Osteoblast (primary cell): ENCODE measurements around the gene FRMD6. TPM values are rescaled to one million over a fixed set of nuclear protein-coding genes. Genes with fewer than 3 reads are reported as not detected.

Source experiments
- DNase-seq: peaks from one replicate; pipeline ENCODE4 v3.0.0; 2011; ENCODE audit warnings: low spot score, mixed read lengths; ENCODE audit not compliant: insufficient read length; ENCODE audit errors: missing footprints
- H2AFZ ChIP-seq: 2 replicates; pipeline ENCODE4 v1.6.0; 2011; ENCODE audit warnings: mild to moderate bottlenecking, low read length
- H3K27ac ChIP-seq: 2 replicates; pipeline ENCODE4 v1.5.1; 2011; ENCODE audit warnings: mild to moderate bottlenecking, low read depth, low read length, moderate library complexity
- H3K27me3 ChIP-seq: 2 replicates; pipeline ENCODE4 v1.6.0; 2012; ENCODE audit warnings: mild to moderate bottlenecking, control low read depth, inconsistent platforms, low read length, moderate library complexity; ENCODE audit not compliant: insufficient read depth
- H3K36me3 ChIP-seq: 2 replicates; pipeline ENCODE4 v1.5.1; 2011; ENCODE audit warnings: mild to moderate bottlenecking, low read length, control low read depth, moderate library complexity; ENCODE audit not compliant: insufficient read depth
- H3K4me1 ChIP-seq: 2 replicates; pipeline ENCODE4 v1.5.1; 2011; ENCODE audit warnings: mild to moderate bottlenecking, low read length, control low read depth, moderate library complexity; ENCODE audit not compliant: insufficient read depth
- H3K4me2 ChIP-seq: 2 replicates; pipeline ENCODE4 v1.6.0; 2011; ENCODE audit warnings: mild to moderate bottlenecking, low read length; ENCODE audit not compliant: insufficient read depth
- H3K4me3 ChIP-seq: fragments of 200-600 bp; sonication (generic); 3 replicates; pipeline ENCODE4 v1.5.1; 2012; ENCODE audit warnings: mild to moderate bottlenecking, low read length, inconsistent platforms; ENCODE audit not compliant: insufficient read depth
- H3K79me2 ChIP-seq: 2 replicates; pipeline ENCODE4 v1.6.0; 2012; ENCODE audit warnings: mild to moderate bottlenecking, low read length, control low read depth, inconsistent platforms; ENCODE audit not compliant: insufficient read depth
- H3K9me3 ChIP-seq: 2 replicates; pipeline ENCODE4 v1.5.1; 2011; ENCODE audit warnings: low read depth, low read length, control low read depth
- H4K20me1 ChIP-seq: 2 replicates; pipeline ENCODE4 v1.6.0; 2012; ENCODE audit warnings: mild to moderate bottlenecking, low read length, control low read depth; ENCODE audit not compliant: insufficient read depth
- CTCF ChIP-seq: IDR thresholded peaks from 2 replicates; pipeline ENCODE4 v1.5.1; 2011; ENCODE audit warnings: mild to moderate bottlenecking, low read depth, low read length, moderate library complexity; ENCODE audit errors: extremely low read depth
- total RNA-seq: library from RNA; depleted of rRNA; stranded (reverse); fragments of >200 nt; gene quantifications from 2 replicates; pipeline ENCODE4 v1.2.3, GENCODE V29; 2012

The FRMD6 gene
- total RNA-seq, 1 donor, result 584 TPM

- Histone ChIP-seq H3K27ac (no peak overlapping the region), H3K27me3 (no peaks in the 10 kb centered on the region), H2AFZ (no peak overlapping the region), H3K4me3 (no peak overlapping the region), H3K4me1 (peaks cover 11% of the 10 kb centered on the region), H3K4me2 (no peak overlapping the region), H4K20me1 (no peaks in the 10 kb centered on the region), H3K9me3 (no peaks in the 10 kb centered on the region), H3K36me3 (no peaks in the 10 kb centered on the region), H3K79me2 (no peaks in the 10 kb centered on the region)
- DNase-seq, result no peak
- no peak for TF ChIP-seq CTCF
Observed at GRCh38 chr14:51621654-51622053, 30.1 kb upstream of the FRMD6 start.

- Histone ChIP-seq H3K36me3 (no peaks in the 10 kb centered on the region), H3K4me2 (no peak overlapping the region), H3K9me3 (no peaks in the 10 kb centered on the region), H4K20me1 (no peaks in the 10 kb centered on the region), H3K79me2 (no peaks in the 10 kb centered on the region), H3K27me3 (no peaks in the 10 kb centered on the region), H3K4me1 (peaks cover 6% of the 10 kb centered on the region), H2AFZ (no peak overlapping the region), H3K27ac (no peak overlapping the region), H3K4me3 (no peak overlapping the region)
- DNase-seq, result no peak
- no peak for TF ChIP-seq CTCF
Observed at GRCh38 chr14:51622376-51622775, 29.3 kb upstream of the FRMD6 start.

GRCh38 chr14:51624955-51625569 is 26.6 kb upstream of the FRMD6 start:
- H3K9me3 ChIP-seq, result no peaks in the 10 kb centered on the region
- peaks cover 3% of the 10 kb centered on the region for H3K4me1 ChIP-seq
- H4K20me1 ChIP-seq, result no peaks in the 10 kb centered on the region
- no peak for TF ChIP-seq CTCF
- H3K27me3 ChIP-seq, result no peaks in the 10 kb centered on the region
- DNase-seq, result no peak
- H2AFZ ChIP-seq, result no peak overlapping the region
- H3K36me3 ChIP-seq, result no peaks in the 10 kb centered on the region
- H3K27ac ChIP-seq, result no peak overlapping the region
- no peak overlapping the region for H3K4me3 ChIP-seq
- no peaks in the 10 kb centered on the region for H3K79me2 ChIP-seq
- H3K4me2 ChIP-seq, result no peak overlapping the region

GRCh38 chr14:51626185-51626584 is 25.5 kb upstream of the FRMD6 start:
- Histone ChIP-seq H4K20me1 (no peaks in the 10 kb centered on the region), H3K4me3 (no peak overlapping the region), H3K27me3 (no peaks in the 10 kb centered on the region), H3K4me1 (peaks cover 3% of the 10 kb centered on the region), H3K36me3 (no peaks in the 10 kb centered on the region), H2AFZ (peak overlapping the region; percentile 11), H3K4me2 (no peak overlapping the region), H3K9me3 (no peaks in the 10 kb centered on the region), H3K27ac (no peak overlapping the region), H3K79me2 (no peaks in the 10 kb centered on the region)
- DNase-seq, result no peak
- TF ChIP-seq CTCF, result no peak
